K562 (cell line): Measurements from ENCODE around the gene DMD. TPM values are rescaled to one million over a fixed set of nuclear protein-coding genes. Genes with fewer than 3 reads are reported as not detected.

Experiments
- ATAC-seq: fragments of 200-7000 bp; cut with Tn5 transposase; 3 replicates; pipeline ENCODE4 v1.9.1; 2020; ENCODE audit warnings: moderate library complexity
- BruUV-seq: library from RNA; stranded (reverse); fragments of 400-500 nt; replicated peaks from 2 replicates; lab custom pipeline; 2021; lab: Mats Ljungman, UMichigan
- CTCF ChIA-PET: fragments of 300-600 bp; formaldehyde crosslinking; extraction: SDS; loops from one replicate; lab custom pipeline; 2021; ENCODE audit warnings: low intra/inter-chr PET ratio; lab: Yijun Ruan, JAX
- POLR2A ChIA-PET: fragments of 300-600, 350-650 bp; sonication (Branson Sonifier 250); formaldehyde crosslinking; extraction: SDS; loops from one replicate; lab custom pipeline; 2021; ENCODE audit warnings: antibody characterized with exemption, inconsistent platforms; lab: Yijun Ruan, JAX
- DNase-seq, 4 experiments: peaks; one replicate each; pipeline versions ENCODE4 v3.0.0 to v3.0.0-alpha.2; 2011 to 2018; ENCODE audit warnings: low spot score in 3 of 4, mixed read lengths in 3 of 4; ENCODE audit errors: extremely low read depth in 1 of 4
- FAIRE-seq: peaks from 2 replicates; lab custom pipeline; 2011; peaks lifted over from hg19 to GRCh38; lab: Jason Lieb, UNC
- H2AFZ ChIP-seq: 2 replicates; pipeline ENCODE4 v1.6.0; 2011; ENCODE audit warnings: low read depth, low read length, control low read depth, inconsistent platforms
- H3K27ac ChIP-seq: fragments of 200-600 bp; 3 replicates; pipeline ENCODE4 v1.8.0; 2011; ENCODE audit warnings: low read depth, mild to moderate bottlenecking, control low read depth, inconsistent platforms, low read length, moderate library complexity, mixed read lengths; ENCODE audit errors: extremely low read depth
- H3K27me3 ChIP-seq, 2 experiments: fragments of 300-600 bp in 1 of 2; 2 replicates in 1 of 2; 3 replicates in 1 of 2; pipeline versions ENCODE4 v1.6.0 to v1.8.0; 2011; ENCODE audit warnings: inconsistent platforms in 2 of 2, low read length in 2 of 2, mild to moderate bottlenecking in 1 of 2, mixed read lengths in 1 of 2, moderate library complexity in 1 of 2; ENCODE audit not compliant: control insufficient read depth in 2 of 2, insufficient read depth in 2 of 2
- H3K36me3 ChIP-seq: fragments of 300-600 bp; 3 replicates; pipeline ENCODE4 v1.8.0; 2011; ENCODE audit warnings: mild to moderate bottlenecking, low read length, inconsistent platforms; ENCODE audit not compliant: control insufficient read depth, insufficient read depth
- H3K4me1 ChIP-seq, 2 experiments: fragments of 200-600 bp in 1 of 2; replicated peaks in 1 of 2; 2 replicates in 1 of 2; 3 replicates in 1 of 2; pipeline versions ENCODE4 v1.5.1 to v1.8.0; 2011; ENCODE audit warnings: inconsistent platforms in 2 of 2, low read length in 2 of 2, mild to moderate bottlenecking in 1 of 2, mixed read lengths in 1 of 2, moderate library complexity in 1 of 2; ENCODE audit not compliant: control insufficient read depth in 2 of 2, insufficient read depth in 2 of 2
- H3K4me2 ChIP-seq: 2 replicates; pipeline ENCODE4 v1.6.1; 2011; ENCODE audit warnings: low read length, control low read depth, inconsistent platforms, mixed read lengths; ENCODE audit not compliant: insufficient read depth
- H3K4me3 ChIP-seq: fragments of 200-600 bp; sonication (generic), shearing (Covaris generic); 2 replicates; pipeline ENCODE4 v1.5.1; 2016; ENCODE audit warnings: control low read depth, inconsistent platforms
- H3K79me2 ChIP-seq: fragments of 200-600 bp; 3 replicates; pipeline ENCODE4 v1.8.0; 2011; ENCODE audit warnings: low read length, inconsistent platforms; ENCODE audit not compliant: control insufficient read depth, insufficient read depth
- H3K9ac ChIP-seq, 2 experiments: 2 replicates each; pipeline versions ENCODE4 v1.6.0 to v1.6.1; 2011; ENCODE audit warnings: low read depth in 2 of 2, low read length in 2 of 2, control low read depth in 1 of 2, inconsistent platforms in 1 of 2, mild to moderate bottlenecking in 1 of 2, mixed read lengths in 1 of 2; ENCODE audit not compliant: insufficient read depth in 1 of 2
- H3K9me1 ChIP-seq: one replicate; pipeline ENCODE4 v1.6.0; 2011; ENCODE audit warnings: inconsistent platforms, mild to moderate bottlenecking, low read length, moderate library complexity; ENCODE audit not compliant: control insufficient read depth, insufficient read depth
- H3K9me3 ChIP-seq: replicated peaks from 2 replicates; pipeline ENCODE4 v1.5.1; 2011; ENCODE audit warnings: low read depth, low read length, inconsistent platforms; ENCODE audit not compliant: control insufficient read depth, insufficient read depth
- H4K20me1 ChIP-seq: replicated peaks from 2 replicates; pipeline ENCODE4 v1.6.1; 2011; ENCODE audit warnings: low read length, inconsistent platforms, mixed read lengths; ENCODE audit not compliant: control insufficient read depth, insufficient read depth
- ARID3B ChIP-seq: fragments of 250-450 bp; sonication (Bioruptor Pico); IDR thresholded peaks from 2 replicates; pipeline ENCODE4 v1.4.0; 2020; ENCODE audit warnings: borderline replicate concordance
- CBFA2T2 ChIP-seq: fragments of 450-650 bp; conservative IDR thresholded peaks from 2 replicates; pipeline ENCODE4 v1.6.1; 2017; ENCODE audit warnings: mild to moderate bottlenecking
- E2F3 ChIP-seq: fragments of 250-450 bp; sonication (Bioruptor Pico); IDR thresholded peaks from 2 replicates; pipeline ENCODE4 v1.4.0; 2020; ENCODE audit warnings: mild to moderate bottlenecking
- GTF2F1 ChIP-seq: IDR thresholded peaks from 2 replicates; pipeline ENCODE4 v1.6.1; 2011; ENCODE audit warnings: low read depth, low read length, improper control_type of control experiment
- NR2C1 ChIP-seq, 2 experiments: fragments of 450-650 bp; IDR thresholded peaks; 2 replicates each; pipeline ENCODE4 v1.6.1; 2017; ENCODE audit warnings: mild to moderate bottlenecking in 2 of 2, antibody characterized with exemption in 1 of 2, inconsistent platforms in 1 of 2, missing compliant biosample characterization in 1 of 2, missing genetic modification characterization in 1 of 2
- PKNOX1 ChIP-seq: fragments of 450-650 bp; IDR thresholded peaks from 2 replicates; pipeline ENCODE4 v1.6.1; 2016
- PREB ChIP-seq: sonication (generic); formaldehyde crosslinking; IDR thresholded peaks from 2 replicates; pipeline ENCODE4 v1.8.1; 2023; ENCODE audit warnings: mild to moderate bottlenecking, missing genetic modification reagents
- RERE ChIP-seq: sonication (generic); formaldehyde crosslinking; IDR thresholded peaks from 2 replicates; pipeline ENCODE4 v1.8.0; 2023; ENCODE audit warnings: missing genetic modification reagents, mild to moderate bottlenecking, borderline replicate concordance
- SRSF1 ChIP-seq: fragments of 200-400 bp; formaldehyde crosslinking; IDR thresholded peaks from 2 replicates; pipeline ENCODE4 v1.6.1; 2017; ENCODE audit warnings: mild to moderate bottlenecking, low read depth, low read length, moderate library complexity
- ZBTB2 ChIP-seq: fragments of 450-650 bp; IDR thresholded peaks from 2 replicates; pipeline ENCODE4 v1.6.1; 2016; ENCODE audit warnings: antibody characterized with exemption
- WGBS: fragments of 100-300 bp; shearing (Covaris generic); methylation state at CpG from one replicate; pipeline ENCODE4 v1.1.6; 2016; ENCODE audit warnings: low coverage, mixed read lengths; ENCODE audit not compliant: insufficient coverage; ENCODE audit errors: missing lambda C conversion rate; 5-methylcytosine and 5-hydroxymethylcytosine counted together
- in situ Hi-C: fragments of 300-500 bp; cut with MboI; formaldehyde crosslinking; loops from 4 replicates; pipeline ENCODE4 v1.15.0; 2018; ENCODE audit warnings: inconsistent platforms, mixed read lengths
- intact Hi-C: fragments of 100-400 bp; cut with micrococcal nuclease; formaldehyde crosslinking; loops from 2 replicates; pipeline ENCODE4 v1.14.2; 2022
- polyA plus RNA-seq, 8 experiments: library from polyadenylated mRNA; depleted of rRNA in 4 of 8; stranded (reverse) in 5 of 8; unstranded in 3 of 8; fragments of >200 nt; fragmentation: Nextera tagmentation in 2 of 8; fragmentation: Illumina TruSeq in 1 of 8; extraction: Ambion mirVana in 2 of 8; extraction: Trizol in 1 of 8; gene quantifications; 2 replicates each; pipeline versions ENCODE4 v1.2.1 to v1.2.3, GENCODE V29; 2011 to 2014; ENCODE audit warnings: inconsistent platforms in 1 of 8, missing spikeins in 1 of 8
- total RNA-seq, 7 experiments: library from RNA; depleted of rRNA in 6 of 7; stranded (reverse); fragments of >200 nt in 6 of 7; fragmentation: Illumina TruSeq in 2 of 7; extraction: Trizol in 2 of 7; gene quantifications; 2 replicates each; pipeline versions ENCODE4 v1.2.1 to v1.2.3, GENCODE V29; 2011 to 2021; ENCODE audit warnings: low replicate concordance in 1 of 7

The DMD gene
- total and polyA plus RNA-seq, 9 of the 15 experiments (the other 6 are each of a cell fraction or from before 2014, with no cell fraction given), result 3.8 to 20.4 (median 11.4) TPM

- H3K9me3 ChIP-seq, result no peaks in the 10 kb centered on the region
- in situ Hi-C loops, result no loop called here
- no peak overlapping the region for H3K4me3 ChIP-seq
- intact Hi-C loops, result no loop called here
- no peaks in the 10 kb centered on the region for H3K9me1 ChIP-seq
- no peaks in the 10 kb centered on the region for H3K27me3 ChIP-seq
- H4K20me1 ChIP-seq, result no peaks in the 10 kb centered on the region
- no peak for ATAC-seq
- no peak for DNase-seq
- H3K79me2 ChIP-seq, result no peaks in the 10 kb centered on the region
- 6% methylated on average over 3 of the region's 3 CpGs for WGBS
- no peak overlapping the region for H2AFZ ChIP-seq
- no peak overlapping the region for H3K9ac ChIP-seq
- ChIA-PET POLR2A (interaction anchor here (0.5 kb wide), 1 partner anchor 363 kb away, joined by 3 read pairs; no protein-coding TSS in a partner anchor), CTCF (no interaction called here)
- FAIRE-seq, result no peak
- no peak overlapping the region for H3K4me2 ChIP-seq
- H3K27ac ChIP-seq, result no peak overlapping the region
- H3K4me1 ChIP-seq, result no peaks in the 10 kb centered on the region
- no TSS peak for BruUV-seq
- H3K36me3 ChIP-seq, result no peaks in the 10 kb centered on the region
- no peak for TF ChIP-seq PREB (CRISPR knock-in tag)
- TF ChIP-seq RERE (CRISPR knock-in tag), result no peak
- TF ChIP-seq CBFA2T2, result no peak
- no peak for TF ChIP-seq SRSF1
- TF ChIP-seq E2F3 (CRISPR knock-in tag), result no peak
- TF ChIP-seq ARID3B (CRISPR knock-in tag), result no peak
- no peak for TF ChIP-seq PKNOX1
- no peak for TF ChIP-seq ZBTB2
- TF ChIP-seq GTF2F1, result no peak
- no peak for TF ChIP-seq NR2C1 (IDR thresholded peaks at IDR 0.05)
- no peak for TF ChIP-seq NR2C1 (tag; IDR thresholded peaks at IDR 0.05)
Measured at GRCh38 chrX:31186693-31187338, 2024.5 kb downstream of the DMD start.
